Gastrocnemius medialis (tissue), 4 donors: Measurements from ENCODE around the gene ZNF804A. TPM values are rescaled to one million over a fixed set of nuclear protein-coding genes. Genes with fewer than 3 reads are reported as not detected.
"Not testable (repeated sequence)": the region's sequence is repeated elsewhere in the genome, so short reads cannot be mapped to it uniquely, and the experiment has no call there.

Source experiments
- ATAC-seq, 2 donors: fragments of 150-250 bp; one replicate each; pipeline ENCODE4 v1.9.1; 2016
- DNase-seq, 2 donors: peaks; one replicate each; pipeline ENCODE4 v3.0.0-alpha.2; 2019
- H3K27ac ChIP-seq, 4 donors: fragments of 200-600 bp; sonication (generic); 1 replicate in 1 of 4; 2 replicates in 3 of 4; pipeline ENCODE4 v1.5.1; 2016 to 2018; ENCODE audit warnings: mild to moderate bottlenecking in 2 of 4, moderate library complexity in 1 of 4
- H3K27me3 ChIP-seq, 3 donors: fragments of 200-600 bp; sonication (generic) in 2 of 3; 1 replicate in 1 of 3; 2 replicates in 2 of 3; pipeline versions ENCODE4 v1.5.1 to v1.6.0; 2016 to 2019; ENCODE audit warnings: mild to moderate bottlenecking in 1 of 3, moderate library complexity in 1 of 3
- H3K36me3 ChIP-seq, 2 donors: fragments of 200-600 bp; sonication (generic) in 1 of 2; one replicate each; pipeline ENCODE4 v1.5.1; 2017 to 2018
- H3K4me1 ChIP-seq, 2 donors: fragments of 200-600 bp; sonication (generic) in 1 of 2; one replicate each; pipeline ENCODE4 v1.5.1; 2016 to 2017; ENCODE audit warnings: mild to moderate bottlenecking in 2 of 2
- H3K4me3 ChIP-seq, 4 donors: fragments of 200-600 bp; sonication (generic) in 3 of 4; 1 replicate in 1 of 4; 2 replicates in 3 of 4; pipeline ENCODE4 v1.5.1; 2016 to 2019; ENCODE audit warnings: mild to moderate bottlenecking in 2 of 4
- H3K9me3 ChIP-seq, 3 donors: fragments of 200-600 bp; sonication (generic) in 2 of 3; 1 replicate in 1 of 3; 2 replicates in 2 of 3; pipeline ENCODE4 v1.5.1; 2016 to 2019
- CTCF ChIP-seq, 5 experiments: fragments of 450-650 bp in 3 of 5; fragments of 200-600 bp in 2 of 5; sonication (generic) in 2 of 5; IDR thresholded peaks in 4 of 5; conservative IDR thresholded peaks in 1 of 5; 1 replicate in 4 of 5; 2 replicates in 1 of 5; pipeline ENCODE4 v1.5.1; 2016 to 2019; ENCODE audit warnings: antibody characterized with exemption in 5 of 5, mild to moderate bottlenecking in 3 of 5, moderate library complexity in 3 of 5
- POLR2A ChIP-seq, 2 donors: fragments of 450-650 bp; IDR thresholded peaks; one replicate each; pipeline ENCODE4 v1.6.1; 2017; ENCODE audit warnings: antibody characterized with exemption in 2 of 2, mild to moderate bottlenecking in 2 of 2, moderate library complexity in 2 of 2
- in situ Hi-C, 4 donors: fragments of 200-750 bp; cut with MboI; loops; one replicate each; pipeline versions ENCODE4 v1.15.0 to v1.8.0; 2017; ENCODE audit warnings: low sequenced_read_pairs in 4 of 4
- intact Hi-C: fragments of 100-400 bp; cut with DNase I; formaldehyde crosslinking; loops from one replicate; pipeline ENCODE4 v1.15.1; 2023; ENCODE audit warnings: low total_unique reads
- total RNA-seq, 4 donors: library from RNA; depleted of rRNA; stranded (reverse); fragments of >200 nt; gene quantifications; one replicate each; pipeline versions ENCODE4 v1.1.0 to v1.2.3, GENCODE V29; 2016

Gene ZNF804A
- total RNA-seq, 4 donors from 2014 or later: not detected

DNA sequence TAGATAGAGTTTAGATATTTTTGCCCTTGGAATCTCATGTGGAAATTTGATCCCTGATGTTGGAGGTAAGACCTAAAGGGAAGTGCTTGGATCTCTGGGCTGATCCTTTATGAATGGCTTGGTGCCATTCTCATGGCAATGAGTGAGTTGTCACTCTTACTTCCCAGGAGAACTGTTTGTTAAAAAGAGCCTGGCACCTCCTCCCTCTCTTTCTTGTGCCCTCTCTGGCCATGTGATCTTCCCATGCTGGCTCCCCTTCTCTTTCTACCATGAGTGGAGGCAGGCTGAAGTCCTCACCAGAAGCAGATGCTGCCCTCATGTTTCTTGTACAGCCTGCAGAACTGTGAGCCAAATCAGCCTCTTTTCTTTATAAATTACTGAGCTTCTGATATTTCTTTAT, 276.9 kb downstream of the ZNF804A start:
- in situ Hi-C loops: no loop called here
- no peaks in the 10 kb centered on the region for H3K27me3 ChIP-seq
- no peak overlapping the region for H3K4me3 ChIP-seq
- no peaks in the 10 kb centered on the region for H3K9me3 ChIP-seq
- DNase-seq: no peak
- no peak for ATAC-seq
- TF ChIP-seq POLR2A (IDR thresholded peaks at IDR 0.05) (no peak), CTCF (IDR thresholded peaks at IDR 0.05 in 4 of 5, conservative IDR thresholded peaks at IDR 0.05 in 1 of 5) (no peak)
- no peak overlapping the region for H3K27ac ChIP-seq
- intact Hi-C loops: no loop called here
- no peaks in the 10 kb centered on the region for H3K36me3 ChIP-seq
- H3K4me1 ChIP-seq: no peaks in the 10 kb centered on the region

- no peaks in the 10 kb centered on the region for H3K36me3 ChIP-seq
- DNase-seq (no peak), ATAC-seq (no peak)
- H3K9me3 ChIP-seq: no peaks in the 10 kb centered on the region
- intact Hi-C loops (no loop called here), in situ Hi-C loops (no loop called here)
- no peaks in the 10 kb centered on the region for H3K4me1 ChIP-seq
- H3K4me3 ChIP-seq: no peak overlapping the region
- no peaks in the 10 kb centered on the region for H3K27me3 ChIP-seq
- TF ChIP-seq CTCF (IDR thresholded peaks at IDR 0.05 in 4 of 5, conservative IDR thresholded peaks at IDR 0.05 in 1 of 5): no peak
- TF ChIP-seq POLR2A (IDR thresholded peaks at IDR 0.05): no peak
- H3K27ac ChIP-seq: no peak overlapping the region
These were observed 277.6 kb downstream of the ZNF804A start for GRCh38 chr2:184875911-184876310.

DNA sequence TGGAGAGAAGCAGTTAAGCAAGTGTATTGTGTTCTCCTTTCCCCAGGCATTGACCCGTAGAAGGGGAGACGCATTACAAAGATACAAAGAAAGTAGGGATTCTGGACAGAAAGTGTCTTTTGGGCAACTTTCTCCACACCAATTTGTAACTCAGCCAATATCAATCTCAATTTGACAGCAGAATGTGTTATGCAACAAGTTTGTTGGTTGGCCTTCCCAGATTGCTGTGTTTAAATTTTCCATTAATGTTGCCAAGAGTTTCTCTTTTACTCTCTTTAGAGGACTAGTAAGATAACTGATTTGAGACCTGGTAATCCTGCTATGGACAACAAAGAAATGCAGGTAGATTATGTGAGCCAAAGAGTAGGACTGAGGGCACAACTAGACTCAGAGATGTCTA, 279.6 kb downstream of the ZNF804A start:
- Histone ChIP-seq H3K4me1 (no peaks in the 10 kb centered on the region), H3K27me3 (no peaks in the 10 kb centered on the region), H3K27ac (no peak overlapping the region), H3K4me3 (no peak overlapping the region), H3K9me3 (no peaks in the 10 kb centered on the region), H3K36me3 (no peaks in the 10 kb centered on the region)
- intact Hi-C loops: no loop called here
- no peak for TF ChIP-seq CTCF (IDR thresholded peaks at IDR 0.05 in 4 of 5, conservative IDR thresholded peaks at IDR 0.05 in 1 of 5)
- TF ChIP-seq POLR2A (IDR thresholded peaks at IDR 0.05): no peak
- in situ Hi-C loops: no loop called here
- DNase-seq (no peak), ATAC-seq (no peak)

- Histone ChIP-seq H3K4me1 (no peaks in the 10 kb centered on the region), H3K4me3 (no peak overlapping the region)
These were observed 281.3 kb downstream of the ZNF804A start for GRCh38 chr2:184879671-184880070.

GRCh38 chr2:184886585-184886984, 288.3 kb downstream of the ZNF804A start:
- in situ Hi-C loops, DNase-seq, H3K4me3 ChIP-seq, H3K27ac ChIP-seq, H3K9me3 ChIP-seq, H3K27me3 ChIP-seq, H3K36me3 ChIP-seq, intact Hi-C loops, H3K4me1 ChIP-seq, ATAC-seq: not testable (repeated sequence)

More at GRCh38 chr2:184879671-184880070, 281.3 kb downstream of the ZNF804A start:
- DNase-seq (no peak), ATAC-seq (no peak)
- H3K9me3 ChIP-seq: no peaks in the 10 kb centered on the region
- H3K27me3 ChIP-seq: no peaks in the 10 kb centered on the region
- intact Hi-C loops (no loop called here), in situ Hi-C loops (no loop called here)
- no peaks in the 10 kb centered on the region for H3K36me3 ChIP-seq
- TF ChIP-seq CTCF (IDR thresholded peaks at IDR 0.05 in 4 of 5, conservative IDR thresholded peaks at IDR 0.05 in 1 of 5): no peak
- no peak for TF ChIP-seq POLR2A (IDR thresholded peaks at IDR 0.05)
- H3K27ac ChIP-seq: no peak overlapping the region
